Neural cell (in vitro differentiated cells): ENCODE results near the gene INO80E. TPM values are rescaled to one million over a fixed set of nuclear protein-coding genes. Genes with fewer than 3 reads are reported as not detected.

Source experiments
- H2AFZ ChIP-seq: fragments of 200-600, 300-800 bp; sonication (generic), shearing (Covaris generic); 2 replicates; pipeline ENCODE4 v1.6.0; 2014; ENCODE audit warnings: low read depth, mild to moderate bottlenecking, antibody characterized with exemption, low read length, moderate library complexity
- H3F3A ChIP-seq: fragments of 200-600 bp; shearing (Covaris generic); 2 replicates; pipeline ENCODE4 v1.6.1; 2016; ENCODE audit warnings: mild to moderate bottlenecking, moderate library complexity, mixed read lengths, antibody characterized with exemption, low read length; ENCODE audit not compliant: insufficient read depth, poor library complexity, severe bottlenecking
- H3K27ac ChIP-seq: fragments of 200-600, 300-800 bp; sonication (generic), shearing (Covaris generic); 2 replicates; pipeline ENCODE4 v1.5.1; 2014; ENCODE audit warnings: mild to moderate bottlenecking, low read length, moderate library complexity
- H3K27me3 ChIP-seq: fragments of 300-800, 200-600 bp; sonication (generic), shearing (Covaris generic); 2 replicates; pipeline ENCODE4 v1.6.0; 2014; ENCODE audit warnings: mild to moderate bottlenecking, low read depth, low read length, moderate library complexity; ENCODE audit not compliant: insufficient read depth
- H3K36me3 ChIP-seq: fragments of 300-800, 200-600 bp; sonication (generic), shearing (Covaris generic); 2 replicates; pipeline ENCODE4 v1.5.1; 2014; ENCODE audit warnings: mild to moderate bottlenecking, antibody characterized with exemption, low read length, moderate library complexity; ENCODE audit not compliant: insufficient read depth
- H3K4me2 ChIP-seq: fragments of 300-800, 200-600 bp; sonication (generic), shearing (Covaris generic); 2 replicates; pipeline ENCODE4 v1.6.0; 2014; ENCODE audit warnings: mild to moderate bottlenecking, low read length
- H3K4me3 ChIP-seq: fragments of 300-800, 200-600 bp; sonication (generic), shearing (Covaris generic); 2 replicates; pipeline ENCODE4 v1.5.1; 2014; ENCODE audit warnings: mild to moderate bottlenecking, low read length, moderate library complexity
- H3K79me2 ChIP-seq: fragments of 200-600 bp; shearing (Covaris generic); replicated peaks from 2 replicates; pipeline ENCODE4 v1.6.0; 2014; ENCODE audit warnings: mild to moderate bottlenecking, low read length, moderate library complexity; ENCODE audit not compliant: insufficient read depth
- H3K9ac ChIP-seq: fragments of 300-800, 200-600 bp; sonication (generic), shearing (Covaris generic); 2 replicates; pipeline ENCODE4 v1.6.1; 2016; ENCODE audit warnings: mild to moderate bottlenecking, low read length, mixed read lengths
- H3K9me2 ChIP-seq: fragments of 200-600 bp; shearing (Covaris generic); 2 replicates; pipeline ENCODE4 v1.6.1; 2016; ENCODE audit warnings: mild to moderate bottlenecking, low read length, mixed read lengths; ENCODE audit not compliant: insufficient read depth
- H3K9me3 ChIP-seq: fragments of 200-600, 300-800 bp; sonication (generic), shearing (Covaris generic); 2 replicates; pipeline ENCODE4 v1.6.1; 2016; ENCODE audit warnings: mild to moderate bottlenecking, mixed run types, low read length, moderate library complexity, mixed read lengths
- H4K20me1 ChIP-seq: fragments of 200-600 bp; shearing (Covaris generic); 2 replicates; pipeline ENCODE4 v1.6.1; 2016; ENCODE audit warnings: mild to moderate bottlenecking, mixed run types; ENCODE audit not compliant: insufficient read depth
- EP300 ChIP-seq: fragments of 450-650 bp; conservative IDR thresholded peaks from 2 replicates; pipeline ENCODE4 v1.6.1; 2014; ENCODE audit warnings: antibody characterized with exemption, mild to moderate bottlenecking, moderate library complexity; ENCODE audit not compliant: poor library complexity, severe bottlenecking
- EZH2 ChIP-seq: fragments of 200-600, 300-800 bp; shearing (Covaris generic), sonication (generic); IDR thresholded peaks from 2 replicates; pipeline ENCODE4 v1.6.1; 2014; ENCODE audit warnings: antibody characterized with exemption, low read length, borderline replicate concordance, mild to moderate bottlenecking; ENCODE audit not compliant: insufficient read depth, poor library complexity, severe bottlenecking
- MXI1 ChIP-seq: fragments of 450-650 bp; conservative IDR thresholded peaks from 2 replicates; pipeline ENCODE4 v1.6.1; 2014; ENCODE audit warnings: antibody characterized with exemption, mild to moderate bottlenecking; ENCODE audit not compliant: poor library complexity, severe bottlenecking
- POLR2AphosphoS5 ChIP-seq: IDR thresholded peaks from 2 replicates; pipeline ENCODE4 v1.6.1; 2012
- RAD21 ChIP-seq: fragments of 450-650 bp; conservative IDR thresholded peaks from 2 replicates; pipeline ENCODE4 v1.6.1; 2014; ENCODE audit warnings: antibody characterized with exemption, mild to moderate bottlenecking, moderate library complexity
- SMC3 ChIP-seq: fragments of 450-650 bp; conservative IDR thresholded peaks from 2 replicates; pipeline ENCODE4 v1.6.1; 2014; ENCODE audit warnings: antibody characterized with exemption, mild to moderate bottlenecking, moderate library complexity; ENCODE audit not compliant: poor library complexity
- TAF1 ChIP-seq: IDR thresholded peaks from 2 replicates; pipeline ENCODE4 v1.6.1; 2012; ENCODE audit warnings: low read depth
- polyA plus RNA-seq: library from polyadenylated mRNA; depleted of rRNA; stranded (reverse); fragments of >200 nt; gene quantifications from 2 replicates; pipeline ENCODE4 v1.2.3, GENCODE V29; 2014
- TF ChIP-seq, protein P1 (sequence below): IDR thresholded peaks from 2 replicates; pipeline ENCODE4 v1.6.1; 2012; ENCODE audit warnings: borderline replicate concordance
- TF ChIP-seq, protein P2 (sequence below): fragments of 450-650 bp; IDR thresholded peaks from 2 replicates; pipeline ENCODE4 v1.5.1; 2014; ENCODE audit warnings: antibody characterized with exemption, mild to moderate bottlenecking, moderate library complexity; ENCODE audit not compliant: poor library complexity, severe bottlenecking

The INO80E gene
- polyA plus RNA-seq, 1 donor from 2014 or later, result 130 TPM

- no peak overlapping the region for H3K9ac ChIP-seq
- H3K9me3 ChIP-seq, result no peaks in the 10 kb centered on the region
- no peaks in the 10 kb centered on the region for H3F3A ChIP-seq
- H3K9me2 ChIP-seq, result no peaks in the 10 kb centered on the region
- no peak overlapping the region for H3K4me2 ChIP-seq
- H3K27ac ChIP-seq, result no peak overlapping the region
- H3K4me3 ChIP-seq, result no peak overlapping the region
- no peaks in the 10 kb centered on the region for H3K36me3 ChIP-seq
- H4K20me1 ChIP-seq, result no peaks in the 10 kb centered on the region
- no peaks in the 10 kb centered on the region for H3K79me2 ChIP-seq
- TF ChIP-seq EZH2 (no peak), RAD21 (no peak), TAF1 (no peak), EP300 (no peak), SMC3 (no peak)
- TF ChIP-seq, protein P1, sequence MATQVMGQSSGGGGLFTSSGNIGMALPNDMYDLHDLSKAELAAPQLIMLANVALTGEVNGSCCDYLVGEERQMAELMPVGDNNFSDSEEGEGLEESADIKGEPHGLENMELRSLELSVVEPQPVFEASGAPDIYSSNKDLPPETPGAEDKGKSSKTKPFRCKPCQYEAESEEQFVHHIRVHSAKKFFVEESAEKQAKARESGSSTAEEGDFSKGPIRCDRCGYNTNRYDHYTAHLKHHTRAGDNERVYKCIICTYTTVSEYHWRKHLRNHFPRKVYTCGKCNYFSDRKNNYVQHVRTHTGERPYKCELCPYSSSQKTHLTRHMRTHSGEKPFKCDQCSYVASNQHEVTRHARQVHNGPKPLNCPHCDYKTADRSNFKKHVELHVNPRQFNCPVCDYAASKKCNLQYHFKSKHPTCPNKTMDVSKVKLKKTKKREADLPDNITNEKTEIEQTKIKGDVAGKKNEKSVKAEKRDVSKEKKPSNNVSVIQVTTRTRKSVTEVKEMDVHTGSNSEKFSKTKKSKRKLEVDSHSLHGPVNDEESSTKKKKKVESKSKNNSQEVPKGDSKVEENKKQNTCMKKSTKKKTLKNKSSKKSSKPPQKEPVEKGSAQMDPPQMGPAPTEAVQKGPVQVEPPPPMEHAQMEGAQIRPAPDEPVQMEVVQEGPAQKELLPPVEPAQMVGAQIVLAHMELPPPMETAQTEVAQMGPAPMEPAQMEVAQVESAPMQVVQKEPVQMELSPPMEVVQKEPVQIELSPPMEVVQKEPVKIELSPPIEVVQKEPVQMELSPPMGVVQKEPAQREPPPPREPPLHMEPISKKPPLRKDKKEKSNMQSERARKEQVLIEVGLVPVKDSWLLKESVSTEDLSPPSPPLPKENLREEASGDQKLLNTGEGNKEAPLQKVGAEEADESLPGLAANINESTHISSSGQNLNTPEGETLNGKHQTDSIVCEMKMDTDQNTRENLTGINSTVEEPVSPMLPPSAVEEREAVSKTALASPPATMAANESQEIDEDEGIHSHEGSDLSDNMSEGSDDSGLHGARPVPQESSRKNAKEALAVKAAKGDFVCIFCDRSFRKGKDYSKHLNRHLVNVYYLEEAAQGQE, result no peak
- TF ChIP-seq, protein P2, sequence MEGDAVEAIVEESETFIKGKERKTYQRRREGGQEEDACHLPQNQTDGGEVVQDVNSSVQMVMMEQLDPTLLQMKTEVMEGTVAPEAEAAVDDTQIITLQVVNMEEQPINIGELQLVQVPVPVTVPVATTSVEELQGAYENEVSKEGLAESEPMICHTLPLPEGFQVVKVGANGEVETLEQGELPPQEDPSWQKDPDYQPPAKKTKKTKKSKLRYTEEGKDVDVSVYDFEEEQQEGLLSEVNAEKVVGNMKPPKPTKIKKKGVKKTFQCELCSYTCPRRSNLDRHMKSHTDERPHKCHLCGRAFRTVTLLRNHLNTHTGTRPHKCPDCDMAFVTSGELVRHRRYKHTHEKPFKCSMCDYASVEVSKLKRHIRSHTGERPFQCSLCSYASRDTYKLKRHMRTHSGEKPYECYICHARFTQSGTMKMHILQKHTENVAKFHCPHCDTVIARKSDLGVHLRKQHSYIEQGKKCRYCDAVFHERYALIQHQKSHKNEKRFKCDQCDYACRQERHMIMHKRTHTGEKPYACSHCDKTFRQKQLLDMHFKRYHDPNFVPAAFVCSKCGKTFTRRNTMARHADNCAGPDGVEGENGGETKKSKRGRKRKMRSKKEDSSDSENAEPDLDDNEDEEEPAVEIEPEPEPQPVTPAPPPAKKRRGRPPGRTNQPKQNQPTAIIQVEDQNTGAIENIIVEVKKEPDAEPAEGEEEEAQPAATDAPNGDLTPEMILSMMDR, result no peak
- no peaks in the 10 kb centered on the region for H3K27me3 ChIP-seq
- no peak overlapping the region for H2AFZ ChIP-seq
Observed at GRCh38 chr16:30025156-30025555, 29.1 kb downstream of the INO80E start.

DNA sequence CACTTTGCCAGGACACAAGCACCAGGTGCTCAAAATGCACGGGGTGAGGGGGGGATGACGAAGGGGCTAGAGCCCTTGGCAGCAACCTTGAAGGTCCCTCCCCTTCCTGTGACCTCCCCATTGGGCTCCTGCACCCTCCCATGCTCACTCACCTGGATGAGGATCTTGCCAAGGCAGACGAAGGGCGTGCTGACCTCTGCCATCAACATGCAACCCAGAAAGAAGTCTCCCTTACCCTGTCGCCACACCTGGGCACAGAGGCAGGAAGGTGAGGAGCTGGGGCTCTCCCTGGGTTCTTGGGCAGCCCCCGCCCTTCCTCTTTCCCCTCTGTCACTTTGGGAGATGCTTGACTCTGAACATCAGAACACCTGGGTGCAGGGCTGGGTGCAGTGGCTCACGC, 29.5 kb downstream of the INO80E start:
- H3K27me3 ChIP-seq, result no peaks in the 10 kb centered on the region

More for the DNA sequence above, 29.5 kb downstream of the INO80E start:
- no peak overlapping the region for H3K4me2 ChIP-seq
- no peaks in the 10 kb centered on the region for H4K20me1 ChIP-seq
- no peak overlapping the region for H2AFZ ChIP-seq
- H3K4me3 ChIP-seq, result no peak overlapping the region
- no peak overlapping the region for H3K27ac ChIP-seq
- H3K36me3 ChIP-seq, result no peaks in the 10 kb centered on the region
- no peaks in the 10 kb centered on the region for H3K9me3 ChIP-seq
- H3F3A ChIP-seq, result no peaks in the 10 kb centered on the region
- TF ChIP-seq, protein P2, result no peak
- no peak for TF ChIP-seq RAD21
- TF ChIP-seq SMC3, result no peak
- TF ChIP-seq, protein P1, result no peak
- TF ChIP-seq MXI1, result no peak
- TF ChIP-seq TAF1, result no peak
- TF ChIP-seq EP300, result no peak
- TF ChIP-seq EZH2, result no peak
- TF ChIP-seq POLR2AphosphoS5, result no peak
- no peaks in the 10 kb centered on the region for H3K79me2 ChIP-seq
- no peaks in the 10 kb centered on the region for H3K9me2 ChIP-seq
- H3K9ac ChIP-seq, result no peak overlapping the region
